ENCODE measurements around the gene TSTD2.

TSTD2 gene

DNA sequence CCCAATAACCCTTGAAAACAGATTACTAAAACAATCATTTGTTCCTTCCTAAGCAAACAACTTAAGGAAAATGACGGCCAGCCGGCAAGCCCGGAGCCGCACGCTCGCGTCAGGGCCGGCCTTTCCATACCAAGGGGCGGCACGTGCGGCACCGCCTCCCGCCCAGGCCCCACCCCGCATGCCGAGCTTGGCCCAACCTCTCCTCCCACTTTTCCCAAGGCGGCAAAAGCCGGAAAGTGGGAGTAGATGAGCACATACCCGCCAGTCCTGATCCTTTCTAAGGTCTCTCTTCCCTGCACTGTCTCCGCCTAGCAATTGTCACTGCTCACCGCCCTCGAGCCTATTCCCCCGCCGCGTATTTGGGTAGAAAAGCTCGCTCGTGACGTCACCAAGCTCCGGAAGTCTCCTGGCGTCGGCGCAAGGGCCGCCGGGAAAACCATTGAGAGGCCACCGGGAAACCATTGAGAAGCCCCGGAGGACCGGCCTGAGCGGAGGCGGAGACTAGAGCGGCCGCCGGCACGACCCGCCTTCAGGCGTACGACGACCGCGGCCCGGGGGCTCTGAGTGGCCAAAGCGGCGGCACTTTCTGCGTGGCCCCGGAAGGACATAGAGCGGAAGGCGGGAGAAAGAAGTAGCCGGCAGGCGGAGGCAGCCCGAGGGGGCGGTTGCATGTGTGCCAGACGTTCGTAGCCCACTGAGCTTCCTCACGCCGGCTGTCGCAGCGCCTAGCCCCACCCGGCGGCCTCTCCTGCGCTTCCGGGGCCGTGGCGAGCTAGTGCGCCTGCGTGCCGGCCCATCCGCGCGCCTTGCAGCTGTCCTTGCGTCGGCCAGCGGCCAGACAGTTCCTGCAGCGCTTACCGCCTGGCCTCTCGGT lies at the start of gene TSTD2, which contains the start of gene NCBP1:
Gene TSTD2 (minus strand): TSS at position 384 of the 874 bp plus-strand sequence. CDS start 5,806 bp downstream, outside the sequence.
Gene NCBP1 (plus strand): TSS at position 837 of the 874 bp plus-strand sequence. CDS start 61 bp downstream, outside the sequence.
- DNase-seq (ENCODE audit: low read depth in 1 of 2, low spot score in 1 of 2), result peak; percentile 90 to 91

DNA sequence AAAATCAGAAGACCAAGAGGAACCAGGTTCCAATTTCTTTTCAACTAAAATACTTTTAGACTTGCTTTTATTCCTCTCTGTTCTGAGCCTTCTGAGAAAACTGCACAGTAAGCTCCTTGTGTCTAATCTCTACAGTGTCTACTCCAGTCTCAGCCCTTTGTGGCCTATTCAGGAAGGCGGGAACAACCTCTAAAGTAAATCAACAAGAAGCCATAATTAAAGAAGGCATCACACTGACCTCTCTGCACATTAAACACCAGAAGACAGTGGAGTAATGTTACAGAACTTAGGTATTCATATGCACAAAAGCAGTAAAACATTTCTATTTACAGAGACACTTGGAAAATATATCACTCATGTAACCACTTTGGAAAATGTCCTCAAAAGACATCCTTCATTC lies 49.1 kb upstream of the TSTD2 start:
- DNase-seq (ENCODE audit: low read depth in 1 of 2, low spot score in 1 of 2), result no peak

DNA sequence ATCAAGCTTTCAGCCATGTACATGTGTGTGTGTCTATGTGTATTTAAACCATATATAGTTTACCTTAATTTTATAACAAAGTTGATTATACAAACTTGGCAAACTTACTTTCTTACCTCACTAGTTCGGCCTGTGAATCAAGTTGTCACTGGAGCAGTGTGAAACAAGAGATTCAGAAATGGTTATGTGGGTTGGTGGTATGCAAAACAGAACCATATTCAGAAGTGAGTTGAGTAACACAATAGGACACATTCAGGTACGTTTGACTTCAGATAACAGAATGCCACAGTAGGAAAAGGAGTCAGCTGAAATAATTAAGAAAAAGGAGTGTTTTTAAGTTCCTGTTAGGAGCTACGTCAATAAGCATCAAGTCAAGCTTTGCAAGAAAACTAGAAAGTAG lies 42.5 kb upstream of the TSTD2 start:
- no peak for DNase-seq (ENCODE audit: low read depth in 1 of 2, low spot score in 1 of 2)

DNA sequence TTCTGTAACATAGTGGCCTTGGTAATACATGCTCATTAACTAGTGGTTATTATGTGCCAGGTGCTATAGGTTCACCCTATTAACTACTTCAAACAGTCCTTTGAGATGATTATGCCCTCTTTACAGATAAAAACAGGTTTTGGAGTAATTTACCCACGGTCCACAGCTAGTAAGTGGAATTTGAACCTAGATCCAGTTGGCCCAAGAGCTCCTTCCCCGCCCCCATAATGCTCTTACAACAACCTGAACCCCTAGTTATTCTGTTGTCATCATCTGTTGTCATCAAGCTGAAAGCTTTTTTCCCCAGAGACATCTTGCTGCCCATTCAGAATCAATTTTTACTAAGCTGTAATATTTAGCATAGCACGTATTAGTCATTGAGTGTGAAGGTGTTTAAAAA lies 40.8 kb upstream of the TSTD2 start:
- no peak for DNase-seq (ENCODE audit: low read depth in 1 of 2, low spot score in 1 of 2)

DNA sequence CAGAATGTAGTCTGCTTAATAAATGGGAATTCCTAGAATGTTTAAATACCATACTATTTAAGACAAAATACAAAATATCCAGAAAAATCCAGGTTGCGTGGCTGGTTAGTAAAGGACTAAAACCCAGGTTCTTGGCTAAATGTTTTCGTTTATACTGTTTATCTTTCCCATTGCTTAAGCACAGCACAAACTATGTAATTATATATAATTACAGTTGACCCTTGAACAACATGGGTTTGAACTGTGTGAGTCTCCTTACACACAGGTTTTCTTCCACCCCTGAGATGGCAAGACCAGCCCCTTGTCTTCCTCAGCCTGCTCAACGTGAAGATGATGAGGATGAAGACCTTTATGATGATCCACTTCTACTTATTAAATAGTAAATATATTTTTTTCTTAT lies 39.2 kb upstream of the TSTD2 start:
- DNase-seq (ENCODE audit: low read depth in 1 of 2, low spot score in 1 of 2), result no peak

DNA sequence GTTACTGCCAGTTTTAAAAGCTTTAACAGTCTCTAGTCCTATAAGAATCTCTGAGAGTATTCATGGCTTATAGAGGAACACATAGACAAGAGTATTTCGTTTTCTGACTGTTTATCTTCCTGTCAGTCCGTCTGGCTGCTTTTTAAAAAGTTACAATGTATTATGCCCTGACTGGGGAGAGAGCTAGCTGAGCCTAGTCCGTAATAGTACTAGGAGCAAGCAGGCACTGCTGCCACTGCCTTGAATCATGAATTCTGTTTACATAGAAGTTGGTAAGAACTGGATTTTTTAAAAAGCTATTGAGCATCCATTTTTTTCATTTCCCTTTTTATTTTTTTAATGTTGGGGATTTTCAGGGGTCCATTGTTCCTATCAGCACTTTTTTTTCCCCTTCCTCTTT lies 37.4 kb upstream of the TSTD2 start:
- no peak for DNase-seq (ENCODE audit: low read depth in 1 of 2, low spot score in 1 of 2)

DNA sequence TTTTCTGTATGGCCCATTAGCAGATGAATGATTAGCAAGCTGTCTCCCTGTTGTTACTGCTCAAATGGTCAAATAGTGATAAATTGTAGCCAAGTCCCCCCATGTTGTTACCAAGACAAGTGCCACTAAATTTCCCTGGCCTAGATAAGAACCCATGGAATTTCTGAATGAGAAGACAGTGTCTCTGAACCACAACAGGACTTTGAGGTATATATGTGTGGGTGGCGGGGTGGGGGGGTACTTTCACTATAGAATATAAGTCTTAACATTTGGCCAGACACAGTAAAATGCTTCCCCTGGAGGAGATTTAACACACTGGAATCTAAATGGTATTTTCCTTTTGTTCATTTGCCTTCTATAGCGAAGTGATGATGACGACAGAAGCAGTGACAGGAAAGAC lies 35.3 kb upstream of the TSTD2 start:
- DNase-seq (ENCODE audit: low read depth in 1 of 2, low spot score in 1 of 2), result no peak

DNA sequence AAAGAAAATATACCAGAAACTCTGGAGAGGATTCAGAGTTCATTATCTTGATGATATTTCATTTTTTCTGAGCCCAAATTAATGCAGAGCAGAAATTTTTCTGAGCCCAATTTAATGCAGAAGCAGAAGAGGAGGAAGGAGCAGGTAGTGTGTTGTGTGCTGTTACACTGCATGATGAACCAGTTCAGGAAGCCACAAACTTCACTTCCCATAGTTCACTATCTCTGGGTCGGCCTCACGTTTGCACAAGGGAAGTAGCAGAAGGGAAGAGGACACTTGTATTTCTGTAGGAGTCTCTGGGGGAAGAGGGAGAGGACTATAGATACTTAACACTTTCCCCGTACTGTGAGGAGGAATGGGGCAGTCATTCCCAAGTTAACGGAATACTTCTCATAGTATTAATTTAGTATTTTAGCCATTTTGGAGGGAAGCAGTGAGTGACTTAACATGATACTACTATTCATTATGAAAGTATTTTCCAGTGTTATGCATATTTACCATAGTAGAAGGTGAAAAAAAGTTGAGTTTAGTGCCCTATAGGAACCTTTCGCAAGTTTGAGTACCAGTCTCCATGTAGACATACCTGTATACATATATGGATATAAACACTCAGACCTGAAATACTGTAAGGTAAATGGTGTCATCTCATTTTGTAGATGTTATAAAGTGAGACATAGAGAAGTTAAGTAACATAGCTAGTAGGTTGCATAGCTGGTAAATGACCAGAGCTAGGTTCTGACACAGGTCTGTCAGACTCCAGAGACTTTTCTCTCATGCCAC lies 33.9 kb upstream of the TSTD2 start:
- DNase-seq (ENCODE audit: low read depth in 1 of 2, low spot score in 1 of 2), result no peak

DNA sequence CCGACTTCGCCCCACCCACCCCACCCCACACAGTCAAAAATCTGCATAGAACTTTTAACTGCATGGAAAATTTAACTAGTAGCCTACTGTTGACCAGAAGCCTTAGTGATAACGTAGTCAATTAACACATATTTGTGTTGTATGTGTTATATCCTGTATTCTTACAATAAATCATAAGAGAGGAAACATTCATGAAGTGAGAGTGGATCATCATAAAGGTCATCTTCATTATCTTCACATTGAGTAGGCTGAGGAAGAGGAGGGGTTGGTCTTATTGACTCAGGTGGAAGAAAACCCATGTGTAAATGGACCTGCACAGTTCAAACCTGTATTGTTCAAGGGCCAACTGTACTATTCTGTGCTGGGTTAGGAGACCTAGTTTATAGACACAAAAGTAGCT lies 32.6 kb upstream of the TSTD2 start:
- DNase-seq (ENCODE audit: low read depth in 1 of 2, low spot score in 1 of 2), result no peak

DNA sequence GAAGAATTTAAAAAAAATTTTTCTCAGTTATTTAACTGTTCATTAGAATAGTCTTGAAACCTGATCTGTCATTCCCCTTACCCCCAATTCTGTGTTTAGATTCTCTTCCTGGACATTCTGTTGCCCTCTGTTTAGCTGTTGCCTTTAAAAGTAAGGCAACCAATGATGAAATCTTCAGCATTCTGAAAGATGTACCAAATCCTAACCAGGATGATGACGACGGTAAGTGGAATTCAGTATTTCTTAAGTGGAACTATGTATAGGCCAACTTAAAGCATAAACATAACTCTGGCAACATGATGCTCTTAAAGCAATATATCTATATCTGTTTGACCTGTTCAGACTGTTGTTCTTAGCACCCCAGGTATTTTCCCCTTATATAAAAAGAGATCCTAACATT lies 27.7 kb upstream of the TSTD2 start:
- no peak for DNase-seq (ENCODE audit: low read depth in 1 of 2, low spot score in 1 of 2)

DNA sequence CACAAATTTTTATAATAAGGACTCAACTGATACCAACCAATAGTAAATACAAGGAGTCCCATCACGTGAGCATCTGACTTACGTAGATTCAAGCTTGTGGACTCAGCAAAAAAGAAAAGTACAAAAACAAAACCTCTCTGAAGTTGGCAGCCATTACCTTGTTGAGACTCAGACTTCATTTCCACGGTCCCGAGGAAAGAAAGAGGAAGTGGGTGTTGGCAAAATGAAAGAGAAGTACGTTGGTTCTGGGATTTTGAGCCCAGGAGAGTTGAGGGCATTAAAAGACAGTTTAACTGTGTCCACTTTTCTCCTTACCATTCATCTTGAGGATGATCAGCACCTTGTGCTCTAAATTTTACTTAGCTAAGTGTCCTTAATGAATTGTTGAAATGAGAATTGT lies 27.2 kb upstream of the TSTD2 start:
- no peak for DNase-seq (ENCODE audit: low read depth in 1 of 2, low spot score in 1 of 2)

DNA sequence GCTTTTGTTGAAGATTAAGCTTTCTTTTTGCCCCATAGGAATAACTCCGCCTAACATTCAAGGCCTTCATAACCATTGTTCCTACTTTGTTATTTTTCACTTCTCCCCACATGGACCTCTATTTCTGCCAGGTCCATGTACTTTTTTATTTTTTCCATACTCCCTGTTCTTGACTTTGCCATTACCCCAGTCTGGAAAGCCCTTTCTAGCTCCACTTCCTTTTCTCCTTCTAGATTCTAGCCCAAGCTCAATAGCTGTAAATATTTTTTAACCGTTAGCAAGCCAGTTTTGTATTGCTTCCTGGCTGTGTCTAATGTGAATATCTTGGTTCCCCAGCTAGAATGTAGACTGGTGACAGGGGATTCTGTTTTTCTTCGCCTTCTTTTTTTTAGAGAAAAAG lies 26.6 kb upstream of the TSTD2 start:
- DNase-seq (ENCODE audit: low read depth in 1 of 2, low spot score in 1 of 2), result no peak

DNA sequence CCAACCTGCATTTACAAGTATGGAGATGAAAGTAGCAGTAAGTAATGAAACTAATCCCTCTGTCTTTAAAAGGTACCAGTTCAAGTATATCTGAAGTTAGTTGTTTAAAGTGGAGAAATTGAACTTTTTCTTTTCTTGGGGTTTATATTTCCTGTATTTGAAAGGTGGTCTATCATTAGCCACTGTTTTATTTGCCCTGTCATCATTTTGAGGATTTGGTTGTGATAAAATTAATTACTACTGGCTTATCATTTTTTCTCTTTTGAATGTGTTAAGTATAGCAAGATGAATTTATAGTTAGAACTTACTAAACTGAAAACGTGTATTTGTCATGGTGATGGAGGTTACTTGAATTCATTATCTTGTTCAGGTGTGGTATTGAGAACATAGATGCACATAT lies 25.5 kb upstream of the TSTD2 start:
- no peak for DNase-seq (ENCODE audit: low read depth in 1 of 2, low spot score in 1 of 2)

DNA sequence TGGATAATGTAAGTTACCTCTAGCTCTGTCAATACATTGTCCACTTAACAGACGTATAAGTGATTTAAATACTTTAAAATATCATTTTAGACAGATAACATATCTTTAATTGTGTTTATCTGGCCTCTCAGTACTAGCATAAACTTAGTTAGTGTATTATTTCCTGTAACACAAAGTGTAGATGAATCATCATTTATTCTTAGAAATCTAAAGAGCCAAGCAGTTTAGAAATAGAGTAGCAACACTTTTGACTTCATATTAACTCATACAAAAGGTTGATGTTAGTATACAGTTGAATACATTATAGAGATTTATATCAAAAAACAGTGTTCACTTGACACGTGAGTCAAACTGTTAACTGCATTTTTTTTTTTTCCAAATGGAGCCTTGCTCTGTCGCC lies 18.5 kb upstream of the TSTD2 start:
- no peak for DNase-seq (ENCODE audit: low read depth in 1 of 2, low spot score in 1 of 2)

DNA sequence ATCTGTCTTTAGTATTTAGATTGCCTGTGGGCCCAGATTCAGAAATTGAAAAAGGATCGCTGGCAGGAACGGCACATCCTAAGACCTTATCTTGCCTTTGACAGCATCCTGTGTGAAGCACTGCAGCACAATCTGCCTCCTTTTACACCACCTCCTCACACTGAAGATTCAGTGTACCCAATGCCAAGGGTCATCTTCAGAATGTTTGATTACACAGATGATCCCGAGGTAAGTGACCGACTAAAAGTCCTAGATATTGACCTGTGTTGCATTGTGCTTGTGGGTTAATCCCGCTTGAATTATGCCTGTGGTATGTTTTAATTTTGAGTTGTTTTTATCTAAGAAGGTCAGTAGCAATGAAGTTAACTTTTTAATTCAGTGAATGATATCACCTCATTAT lies 14.8 kb upstream of the TSTD2 start:
- no peak for DNase-seq (ENCODE audit: low read depth in 1 of 2, low spot score in 1 of 2)

DNA sequence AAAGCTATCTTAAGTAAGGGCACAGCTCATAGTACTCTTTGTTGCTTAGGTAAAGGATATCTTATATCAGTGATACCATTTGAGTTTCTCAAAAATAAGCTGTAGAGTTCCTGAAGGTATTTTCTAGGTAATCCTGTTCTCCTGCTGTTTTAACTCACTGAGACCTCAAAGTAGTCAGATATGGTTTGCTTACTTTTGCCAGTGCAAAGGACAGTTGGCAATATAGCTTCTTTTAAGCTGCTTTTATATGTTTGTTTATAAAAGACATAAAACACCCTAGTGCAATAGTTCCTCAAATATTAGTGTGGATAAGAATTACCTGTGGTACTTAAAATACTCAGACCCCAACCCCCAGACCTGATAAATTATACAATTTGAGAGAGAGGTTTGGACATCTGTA lies 12.6 kb upstream of the TSTD2 start:
- no peak for DNase-seq (ENCODE audit: low read depth in 1 of 2, low spot score in 1 of 2)

DNA sequence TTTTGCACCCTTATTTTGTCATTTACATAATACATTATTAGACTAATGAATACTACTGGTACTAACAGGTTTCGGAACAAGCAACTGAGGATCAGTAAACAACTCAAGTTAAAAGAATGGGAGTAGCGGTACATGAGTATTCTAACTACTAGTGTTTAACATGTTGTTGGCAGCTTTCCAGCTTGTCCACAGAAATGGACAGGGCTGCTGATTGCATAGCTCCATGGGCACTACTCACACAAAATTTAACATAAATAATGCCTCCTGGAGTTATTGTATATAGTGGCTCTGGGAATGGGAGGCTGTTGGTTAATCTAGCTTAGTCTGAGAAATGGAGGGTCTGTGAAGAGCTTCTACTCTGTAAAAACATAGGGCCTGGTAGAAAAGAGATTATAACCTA lies 7.2 kb upstream of the TSTD2 start:
- no peak for DNase-seq (ENCODE audit: low read depth in 1 of 2, low spot score in 1 of 2)

DNA sequence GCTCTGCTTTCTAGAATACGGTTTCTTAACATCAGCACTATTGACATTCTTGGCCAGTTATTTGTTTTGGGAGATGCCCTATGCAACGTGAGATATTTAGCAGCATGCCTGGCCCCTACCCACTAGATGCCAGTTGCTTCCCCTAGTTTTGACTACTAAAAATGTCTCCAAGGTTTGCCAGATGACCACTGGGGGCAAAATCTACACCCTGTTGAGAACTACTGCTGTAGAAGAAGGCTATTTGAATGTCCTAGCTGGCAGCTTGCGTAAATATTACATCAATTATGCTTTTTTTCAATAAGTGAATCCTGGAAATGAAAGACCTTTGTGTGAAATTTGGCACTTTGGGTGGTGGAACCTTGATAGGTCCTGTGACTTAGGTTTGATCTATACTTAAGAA lies 5.5 kb upstream of the TSTD2 start:
- DNase-seq (ENCODE audit: low read depth in 1 of 2, low spot score in 1 of 2), result no peak

DNA sequence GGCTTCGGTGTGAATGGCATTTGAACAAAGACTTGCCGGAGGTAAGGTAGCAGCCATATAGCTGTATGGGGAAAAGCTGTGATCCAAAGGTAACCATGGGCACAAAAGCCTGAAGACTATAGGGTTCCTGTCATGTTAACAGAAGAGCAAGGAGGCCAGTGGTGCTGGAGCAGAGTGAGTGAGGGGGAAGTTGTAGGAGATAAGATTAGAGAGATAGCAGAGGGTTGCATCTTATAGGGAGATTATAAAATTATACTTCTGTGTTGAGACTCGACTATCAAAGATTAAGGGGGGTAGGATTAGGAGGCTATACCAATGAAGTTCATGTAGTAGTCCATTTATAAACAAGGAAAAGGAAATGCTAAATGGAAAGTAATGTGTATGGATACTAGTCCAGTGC lies 3.7 kb upstream of the TSTD2 start:
- no peak for DNase-seq (ENCODE audit: low read depth in 1 of 2, low spot score in 1 of 2)

DNA sequence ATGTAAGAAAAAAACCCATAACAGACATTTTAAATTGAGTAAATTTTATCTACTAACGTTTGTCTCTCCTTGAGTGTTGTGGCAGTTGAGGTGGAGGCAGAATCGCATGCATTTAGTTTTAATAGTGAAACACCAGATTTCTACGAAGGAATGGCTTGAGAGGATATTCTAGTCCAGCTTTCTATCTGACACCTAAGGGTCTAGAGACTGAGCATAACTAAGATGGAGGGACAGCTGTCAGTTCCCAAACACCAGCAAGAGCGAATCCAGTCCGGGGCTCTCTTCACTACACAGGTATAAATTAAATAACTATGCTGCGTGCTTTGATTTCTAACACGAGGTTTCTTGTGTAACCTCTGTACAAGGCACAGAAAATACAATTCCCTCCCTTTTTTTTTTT lies 1.9 kb upstream of the TSTD2 start:
- no peak for DNase-seq (ENCODE audit: low read depth in 1 of 2, low spot score in 1 of 2)

DNA sequence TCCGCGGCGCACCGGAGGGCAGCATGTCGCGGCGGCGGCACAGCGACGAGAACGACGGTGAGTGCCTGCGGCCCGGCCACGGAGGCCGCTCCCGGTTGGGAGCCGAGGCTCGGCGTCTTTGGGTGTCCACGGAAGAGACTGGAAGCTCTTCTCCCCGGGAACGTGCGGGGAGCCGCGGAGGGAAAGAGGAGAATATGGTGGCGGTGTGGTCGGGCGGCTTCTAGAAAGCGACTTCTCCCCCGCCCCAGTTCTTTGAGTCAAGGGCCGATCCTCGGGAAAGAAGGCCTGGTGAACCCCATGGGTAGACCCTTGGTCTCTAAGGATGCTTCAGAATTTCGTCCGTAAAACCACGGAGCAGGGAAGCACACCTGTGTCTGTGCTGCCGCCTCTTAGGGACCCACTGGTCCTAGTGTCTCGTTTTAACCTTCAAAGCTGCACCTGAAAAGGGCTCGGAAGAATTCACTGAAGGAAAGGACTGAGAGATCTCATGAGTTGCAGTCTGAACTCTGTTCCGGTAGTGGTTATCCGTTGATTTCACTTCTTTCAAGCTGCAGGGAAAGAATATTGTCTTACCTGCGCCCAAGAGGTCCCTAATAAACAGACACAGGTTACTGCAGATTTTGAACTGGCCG lies 807 bp upstream of the TSTD2 start:
- DNase-seq (ENCODE audit: low read depth in 1 of 2, low spot score in 1 of 2), result no peak

Data from activated T-helper 1 cell treated with anti-CD3 and anti-CD28 coated beads, Interleukin-2, amount 50 U/mL, for 16 hours (primary cell).